B cell (primary cell): Measurements from ENCODE around the gene NUP98.
"Not testable (repeated sequence)": the region's sequence is repeated elsewhere in the genome, so short reads cannot be mapped to it uniquely, and the experiment has no call there.

Experiments
- CTCF ChIP-seq: fragments of 200-600 bp; IDR thresholded peaks from one replicate; pipeline ENCODE4 v1.8.0; 2022; ENCODE audit warnings: antibody characterized with exemption, mild to moderate bottlenecking
- EZH2 ChIP-seq: IDR thresholded peaks from 2 replicates; pipeline ENCODE4 v1.6.1; 2012; ENCODE audit warnings: borderline replicate concordance, low read depth, mild to moderate bottlenecking, moderate library complexity, low read length; ENCODE audit not compliant: insufficient read depth, poor library complexity, severe bottlenecking

DNA sequence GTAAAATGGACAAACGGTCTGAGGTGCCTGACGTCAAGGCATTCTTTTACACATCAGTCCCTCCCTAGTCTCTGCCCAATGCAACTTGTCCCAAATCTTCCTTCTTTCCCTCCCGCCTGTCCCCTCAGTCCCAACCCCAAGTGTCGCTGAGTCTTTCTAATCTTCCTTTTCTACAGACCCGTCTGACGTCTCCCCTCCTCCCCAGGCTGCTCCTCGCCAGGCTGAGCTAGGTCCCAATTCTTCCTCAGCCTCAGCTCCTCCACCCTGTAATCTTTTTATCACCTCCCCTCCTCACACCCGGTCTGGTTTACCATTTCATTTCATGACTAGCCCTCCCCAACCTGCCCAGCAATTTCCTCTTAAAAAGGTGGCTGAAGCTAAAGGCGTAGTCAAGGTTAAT, 148.0 kb downstream of the NUP98 start:
- not testable (repeated sequence) for TF ChIP-seq CTCF, EZH2
